Forelimb muscle (tissue), 1 donor: ENCODE results near the gene TPP2. TPM values are rescaled to one million over a fixed set of nuclear protein-coding genes. Genes with fewer than 3 reads are reported as not detected.

Experiments
- DNase-seq: peaks from one replicate; pipeline ENCODE4 v3.0.0-alpha.2; 2013; ENCODE audit warnings: low read depth
- polyA plus RNA-seq: library from polyadenylated mRNA; unstranded; fragments of 120-200 nt; gene quantifications from one replicate; pipeline ENCODE4 v1.2.1, GENCODE V29; 2013; ENCODE audit not compliant: insufficient read length

TPP2 gene
- polyA plus RNA-seq, 1 donor: 45.0 TPM

- no peak for DNase-seq
These were observed 509 bp downstream of the TPP2 start for GRCh38 chr13:102597029-102597961.

GRCh38 chr13:102598061-102598460, 1.3 kb downstream of the TPP2 start:
- no peak for DNase-seq

- no peak for DNase-seq
These were observed 2.7 kb downstream of the TPP2 start for GRCh38 chr13:102599426-102600012.

GRCh38 chr13:102606537-102607309, 9.9 kb downstream of the TPP2 start:
- no peak for DNase-seq

- no peak for DNase-seq
These were observed 12.2 kb downstream of the TPP2 start for GRCh38 chr13:102608974-102609373.

- no peak for DNase-seq
These were observed 12.9 kb downstream of the TPP2 start for GRCh38 chr13:102609696-102610095.

GRCh38 chr13:102610296-102610895, 13.6 kb downstream of the TPP2 start:
- no peak for DNase-seq

- no peak for DNase-seq
These were observed 21.0 kb downstream of the TPP2 start for GRCh38 chr13:102617697-102618350.

- no peak for DNase-seq
These were observed 23.7 kb downstream of the TPP2 start for GRCh38 chr13:102620516-102620915.

GRCh38 chr13:102626928-102627327, 30.1 kb downstream of the TPP2 start:
- DNase-seq: no peak

GRCh38 chr13:102628559-102628958, 31.8 kb downstream of the TPP2 start:
- DNase-seq: no peak

- no peak for DNase-seq
These were observed 34.4 kb downstream of the TPP2 start for GRCh38 chr13:102631198-102631597.

GRCh38 chr13:102638741-102639140, 42.0 kb downstream of the TPP2 start:
- no peak for DNase-seq

- DNase-seq: no peak
These were observed 45.2 kb downstream of the TPP2 start for GRCh38 chr13:102642029-102642428.

GRCh38 chr13:102642475-102642874, 45.7 kb downstream of the TPP2 start:
- DNase-seq: no peak

GRCh38 chr13:102643656-102644055, 46.9 kb downstream of the TPP2 start:
- no peak for DNase-seq

- no peak for DNase-seq
These were observed 48.9 kb downstream of the TPP2 start for GRCh38 chr13:102645701-102646100.

- DNase-seq: no peak
These were observed 51.3 kb downstream of the TPP2 start for GRCh38 chr13:102648046-102648445.

- DNase-seq: no peak
These were observed 53.7 kb downstream of the TPP2 start for GRCh38 chr13:102650444-102650843.

- no peak for DNase-seq
These were observed 54.6 kb downstream of the TPP2 start for GRCh38 chr13:102651392-102651791.

- DNase-seq: no peak
These were observed 55.1 kb downstream of the TPP2 start for GRCh38 chr13:102651892-102652291.
